ENCODE data around the gene FSD1L. TPM values are rescaled to one million over a fixed set of nuclear protein-coding genes. Genes with fewer than 3 reads are reported as not detected.

FSD1L gene
- total and polyA plus RNA-seq, 2 of the 13 experiments (the other 11 are each of a cell fraction or from before 2014, with no cell fraction given): 4.1 to 5.1 TPM

DNA sequence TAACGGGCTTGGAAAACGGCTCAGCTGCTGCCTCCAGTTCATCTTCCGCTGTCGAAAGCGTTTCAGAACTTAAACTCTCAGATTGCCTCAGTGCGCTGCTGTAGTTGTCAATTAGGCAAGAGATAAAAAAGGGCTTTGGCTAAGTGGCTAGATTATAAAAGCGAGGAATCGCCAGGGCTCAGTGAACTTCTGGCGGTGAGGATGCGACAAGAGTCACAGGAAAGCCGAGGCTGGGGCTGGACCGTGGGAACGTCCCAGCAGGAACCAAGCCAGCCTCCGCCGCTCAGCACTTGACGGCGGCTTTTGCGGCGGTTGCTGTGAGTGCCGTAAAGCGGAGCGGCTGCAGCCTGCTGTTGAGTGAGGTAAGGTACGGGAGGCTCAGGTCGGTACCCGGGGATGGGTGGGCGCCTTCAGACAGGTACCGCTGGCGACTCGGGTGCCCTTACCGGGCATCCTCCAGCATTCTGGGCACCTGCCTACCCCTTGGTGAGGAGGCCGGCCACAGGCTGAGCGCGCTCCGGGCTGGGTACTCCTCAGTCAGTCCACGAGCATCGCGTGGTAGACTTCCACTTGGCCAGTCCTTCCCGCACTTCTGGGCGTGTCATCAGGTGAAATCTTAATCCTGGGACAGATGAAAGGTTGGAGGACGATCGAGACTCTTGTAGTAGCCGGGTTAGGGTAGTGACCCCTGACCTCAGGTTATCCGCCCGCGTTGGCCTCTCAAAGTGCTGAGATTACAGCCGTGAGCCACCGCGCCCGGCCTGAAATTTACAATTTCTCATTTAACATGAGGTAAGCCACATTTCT lies 110.2 kb downstream of the FSD1L start, which contains the start of gene FKTN (continued):
- TF ChIP-seq NR2F6 (IDR thresholded peaks at IDR 0.05) (no peak; the same call in 1 of the 2 replicates), NR2F6 (CRISPR knock-in tag; IDR thresholded peaks at IDR 0.05) (peak; percentile 42; the same call in 1 of the 2 replicates), KMT2A (CRISPR knock-in tag; IDR thresholded peaks at IDR 0.05) (peak; percentile 96; the same call in 1 of the 2 replicates), ZNF703 (CRISPR knock-in tag; IDR thresholded peaks at IDR 0.05; ENCODE audit: borderline replicate concordance) (0 out of 2 replicates have a peak, but pooled peaks have one; percentile 40), STAG1 (CRISPR knock-in tag; IDR thresholded peaks at IDR 0.05) (no peak; the same call in 1 of the 2 replicates), ZNF382 (CRISPR knock-in tag; IDR thresholded peaks at IDR 0.05; ENCODE audit: borderline replicate concordance) (no peak), CHD4 (IDR thresholded peaks at IDR 0.05; ENCODE audit: borderline replicate concordance, low read length) (no peak), HNRNPLL (IDR thresholded peaks at IDR 0.05; ENCODE audit: low read depth, low read length, poor library complexity, severe bottlenecking) (peak; percentile 92), ISX (CRISPR knock-in tag; conservative IDR thresholded peaks at IDR 0.05) (peak; percentile 75; the same call in 1 of the 2 replicates), NCOA2 (CRISPR knock-in tag; IDR thresholded peaks at IDR 0.05) (peak; percentile 50; the same call in 1 of the 2 replicates), ZNF468 (CRISPR knock-in tag; IDR thresholded peaks at IDR 0.05) (no peak), ZNF629 (CRISPR knock-in tag; conservative IDR thresholded peaks at IDR 0.05) (no peak), ZNF616 (CRISPR knock-in tag; IDR thresholded peaks at IDR 0.05; ENCODE audit: low read depth) (no peak; the same call in 1 of the 2 replicates), PPARG (CRISPR knock-in tag; conservative IDR thresholded peaks at IDR 0.05) (0 out of 2 replicates have a peak, but pooled peaks have one; percentile 10), RBM22 (optimal IDR thresholded peaks at IDR 0.05; ENCODE audit: low read length) (no peak)
- TF ChIP-seq, protein P1, sequence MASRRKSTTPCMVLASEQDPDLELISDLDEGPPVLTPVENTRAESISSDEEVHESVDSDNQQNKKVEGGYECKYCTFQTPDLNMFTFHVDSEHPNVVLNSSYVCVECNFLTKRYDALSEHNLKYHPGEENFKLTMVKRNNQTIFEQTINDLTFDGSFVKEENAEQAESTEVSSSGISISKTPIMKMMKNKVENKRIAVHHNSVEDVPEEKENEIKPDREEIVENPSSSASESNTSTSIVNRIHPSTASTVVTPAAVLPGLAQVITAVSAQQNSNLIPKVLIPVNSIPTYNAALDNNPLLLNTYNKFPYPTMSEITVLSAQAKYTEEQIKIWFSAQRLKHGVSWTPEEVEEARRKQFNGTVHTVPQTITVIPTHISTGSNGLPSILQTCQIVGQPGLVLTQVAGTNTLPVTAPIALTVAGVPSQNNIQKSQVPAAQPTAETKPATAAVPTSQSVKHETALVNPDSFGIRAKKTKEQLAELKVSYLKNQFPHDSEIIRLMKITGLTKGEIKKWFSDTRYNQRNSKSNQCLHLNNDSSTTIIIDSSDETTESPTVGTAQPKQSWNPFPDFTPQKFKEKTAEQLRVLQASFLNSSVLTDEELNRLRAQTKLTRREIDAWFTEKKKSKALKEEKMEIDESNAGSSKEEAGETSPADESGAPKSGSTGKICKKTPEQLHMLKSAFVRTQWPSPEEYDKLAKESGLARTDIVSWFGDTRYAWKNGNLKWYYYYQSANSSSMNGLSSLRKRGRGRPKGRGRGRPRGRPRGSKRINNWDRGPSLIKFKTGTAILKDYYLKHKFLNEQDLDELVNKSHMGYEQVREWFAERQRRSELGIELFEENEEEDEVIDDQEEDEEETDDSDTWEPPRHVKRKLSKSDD (CRISPR knock-in tag; IDR thresholded peaks at IDR 0.05; ENCODE audit: low read depth): peak; percentile 61; the same call in 1 of the 2 replicates
- TF ChIP-seq, protein P2, sequence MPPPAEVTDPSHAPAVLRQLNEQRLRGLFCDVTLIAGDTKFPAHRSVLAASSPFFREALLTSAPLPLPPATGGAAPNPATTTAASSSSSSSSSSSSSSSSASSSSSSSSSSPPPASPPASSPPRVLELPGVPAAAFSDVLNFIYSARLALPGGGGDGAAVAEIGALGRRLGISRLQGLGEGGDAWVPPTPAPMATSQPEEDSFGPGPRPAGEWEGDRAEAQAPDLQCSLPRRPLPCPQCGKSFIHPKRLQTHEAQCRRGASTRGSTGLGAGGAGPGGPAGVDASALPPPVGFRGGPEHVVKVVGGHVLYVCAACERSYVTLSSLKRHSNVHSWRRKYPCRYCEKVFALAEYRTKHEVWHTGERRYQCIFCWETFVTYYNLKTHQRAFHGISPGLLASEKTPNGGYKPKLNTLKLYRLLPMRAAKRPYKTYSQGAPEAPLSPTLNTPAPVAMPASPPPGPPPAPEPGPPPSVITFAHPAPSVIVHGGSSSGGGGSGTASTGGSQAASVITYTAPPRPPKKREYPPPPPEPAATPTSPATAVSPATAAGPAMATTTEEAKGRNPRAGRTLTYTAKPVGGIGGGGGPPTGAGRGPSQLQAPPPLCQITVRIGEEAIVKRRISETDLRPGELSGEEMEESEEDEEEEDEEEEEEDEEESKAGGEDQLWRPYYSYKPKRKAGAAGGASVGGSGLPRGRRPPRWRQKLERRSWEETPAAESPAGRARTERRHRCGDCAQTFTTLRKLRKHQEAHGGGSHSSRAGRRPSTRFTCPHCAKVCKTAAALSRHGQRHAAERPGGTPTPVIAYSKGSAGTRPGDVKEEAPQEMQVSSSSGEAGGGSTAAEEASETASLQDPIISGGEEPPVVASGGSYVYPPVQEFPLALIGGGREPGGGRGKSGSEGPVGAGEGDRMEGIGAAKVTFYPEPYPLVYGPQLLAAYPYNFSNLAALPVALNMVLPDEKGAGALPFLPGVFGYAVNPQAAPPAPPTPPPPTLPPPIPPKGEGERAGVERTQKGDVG (CRISPR knock-in tag; IDR thresholded peaks at IDR 0.05; ENCODE audit: borderline replicate concordance): peak; percentile 56; the same call in 1 of the 2 replicates
- TF ChIP-seq, protein P3, sequence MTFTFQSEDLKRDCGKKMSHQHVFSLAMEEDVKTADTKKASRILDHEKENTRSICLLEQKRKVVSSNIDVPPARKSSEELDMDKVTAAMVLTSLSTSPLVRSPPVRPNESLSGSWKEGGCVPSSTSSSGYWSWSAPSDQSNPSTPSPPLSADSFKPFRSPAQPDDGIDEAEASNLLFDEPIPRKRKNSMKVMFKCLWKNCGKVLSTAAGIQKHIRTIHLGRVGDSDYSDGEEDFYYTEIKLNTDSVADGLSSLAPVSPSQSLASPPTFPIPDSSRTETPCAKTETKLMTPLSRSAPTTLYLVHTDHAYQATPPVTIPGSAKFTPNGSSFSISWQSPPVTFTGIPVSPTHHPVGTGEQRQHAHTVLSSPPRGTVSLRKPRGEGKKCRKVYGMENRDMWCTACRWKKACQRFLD (CRISPR knock-in tag; IDR thresholded peaks at IDR 0.05; ENCODE audit: borderline replicate concordance): peak; percentile 33; the same call in 1 of the 2 replicates
- TF ChIP-seq, protein P4, sequence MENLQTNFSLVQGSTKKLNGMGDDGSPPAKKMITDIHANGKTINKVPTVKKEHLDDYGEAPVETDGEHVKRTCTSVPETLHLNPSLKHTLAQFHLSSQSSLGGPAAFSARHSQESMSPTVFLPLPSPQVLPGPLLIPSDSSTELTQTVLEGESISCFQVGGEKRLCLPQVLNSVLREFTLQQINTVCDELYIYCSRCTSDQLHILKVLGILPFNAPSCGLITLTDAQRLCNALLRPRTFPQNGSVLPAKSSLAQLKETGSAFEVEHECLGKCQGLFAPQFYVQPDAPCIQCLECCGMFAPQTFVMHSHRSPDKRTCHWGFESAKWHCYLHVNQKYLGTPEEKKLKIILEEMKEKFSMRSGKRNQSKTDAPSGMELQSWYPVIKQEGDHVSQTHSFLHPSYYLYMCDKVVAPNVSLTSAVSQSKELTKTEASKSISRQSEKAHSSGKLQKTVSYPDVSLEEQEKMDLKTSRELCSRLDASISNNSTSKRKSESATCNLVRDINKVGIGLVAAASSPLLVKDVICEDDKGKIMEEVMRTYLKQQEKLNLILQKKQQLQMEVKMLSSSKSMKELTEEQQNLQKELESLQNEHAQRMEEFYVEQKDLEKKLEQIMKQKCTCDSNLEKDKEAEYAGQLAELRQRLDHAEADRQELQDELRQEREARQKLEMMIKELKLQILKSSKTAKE (CRISPR knock-in tag; IDR thresholded peaks at IDR 0.05; ENCODE audit: borderline replicate concordance): no peak

Data from HepG2 (cell line).